IMR-90 (cell line): Measurements from ENCODE around the gene AHI1. TPM values are rescaled to one million over a fixed set of nuclear protein-coding genes. Genes with fewer than 3 reads are reported as not detected.

Experiments
- ATAC-seq: fragments of 200-7000 bp; cut with Tn5 transposase; 2 replicates; pipeline ENCODE4 v1.9.1; 2020; ENCODE audit warnings: low read depth, mild to moderate bottlenecking, moderate library complexity
- BruUV-seq: library from RNA; stranded (reverse); fragments of 400-500 nt; replicated peaks from 2 replicates; lab custom pipeline; 2021; lab: Mats Ljungman, UMichigan
- CTCF ChIA-PET: fragments of 300-600 bp; formaldehyde crosslinking; extraction: SDS; loops from one replicate; lab custom pipeline; 2021; ENCODE audit warnings: antibody characterized with exemption; lab: Yijun Ruan, JAX
- POLR2A ChIA-PET: fragments of 300-600 bp; sonication (Branson Sonifier 250); formaldehyde crosslinking; loops from one replicate; lab custom pipeline; 2022; ENCODE audit warnings: antibody characterized with exemption; ENCODE audit not compliant: unreplicated experiment; lab: Charles Lee
- DNase-seq: peaks from one replicate; pipeline ENCODE4 v3.0.0; 2013
- H2AFZ ChIP-seq: replicated peaks from 2 replicates; pipeline ENCODE3; 2013; ENCODE audit warnings: low read length, mild to moderate bottlenecking; ENCODE audit not compliant: poor library complexity
- H2AK5ac ChIP-seq: 2 replicates; pipeline ENCODE4 v1.6.1; 2013; ENCODE audit warnings: low read depth, low read length, inconsistent platforms
- H2AK9ac ChIP-seq: replicated peaks from 2 replicates; pipeline ENCODE3; 2013; ENCODE audit warnings: mild to moderate bottlenecking, low read depth, low read length, moderate library complexity; ENCODE audit not compliant: poor library complexity
- H2BK120ac ChIP-seq: 2 replicates; pipeline ENCODE4 v1.6.1; 2013; ENCODE audit warnings: low read depth, low read length, inconsistent platforms
- H2BK15ac ChIP-seq: 3 replicates; pipeline ENCODE4 v1.6.1; 2013; ENCODE audit warnings: low read depth, low read length, inconsistent platforms
- H2BK20ac ChIP-seq: 2 replicates; pipeline ENCODE4 v1.6.1; 2013; ENCODE audit warnings: low read depth, mild to moderate bottlenecking, inconsistent platforms, low read length, moderate library complexity
- H2BK5ac ChIP-seq: 2 replicates; pipeline ENCODE4 v1.6.1; 2013; ENCODE audit warnings: mild to moderate bottlenecking, low read depth, low read length, inconsistent platforms; ENCODE audit not compliant: poor library complexity, severe bottlenecking
- H3K14ac ChIP-seq: replicated peaks from 2 replicates; pipeline ENCODE4 v1.6.1; 2013; ENCODE audit warnings: low read depth, low read length, inconsistent platforms
- H3K18ac ChIP-seq: 2 replicates; pipeline ENCODE4 v1.6.1; 2013; ENCODE audit warnings: low read depth, low read length, control low read depth
- H3K23ac ChIP-seq: 2 replicates; pipeline ENCODE4 v1.6.1; 2013; ENCODE audit warnings: low read depth, low read length, inconsistent platforms
- H3K27ac ChIP-seq: 2 replicates; pipeline ENCODE4 v1.5.1; 2013; ENCODE audit warnings: mild to moderate bottlenecking, control low read depth, low read length; ENCODE audit not compliant: insufficient read depth
- H3K27me3 ChIP-seq: 2 replicates; pipeline ENCODE4 v1.6.1; 2013; ENCODE audit warnings: low read length; ENCODE audit not compliant: control insufficient read depth, insufficient read depth
- H3K36me3 ChIP-seq: 2 replicates; pipeline ENCODE4 v1.6.1; 2013; ENCODE audit warnings: low read length, mixed read lengths; ENCODE audit not compliant: control insufficient read depth, insufficient read depth
- H3K4ac ChIP-seq: 2 replicates; pipeline ENCODE4 v1.6.1; 2013; ENCODE audit warnings: low read depth, low read length, inconsistent platforms
- H3K4me1 ChIP-seq: 2 replicates; pipeline ENCODE4 v1.6.1; 2013; ENCODE audit warnings: low read length, mixed read lengths; ENCODE audit not compliant: control insufficient read depth, insufficient read depth
- H3K4me2 ChIP-seq: 2 replicates; pipeline ENCODE4 v1.6.1; 2013; ENCODE audit warnings: low read depth, mild to moderate bottlenecking, control low read depth, low read length, moderate library complexity
- H3K4me3 ChIP-seq: 2 replicates; pipeline ENCODE4 v1.5.1; 2013; ENCODE audit warnings: low read depth, mild to moderate bottlenecking, control low read depth, low read length, moderate library complexity; ENCODE audit not compliant: insufficient read depth
- H3K56ac ChIP-seq: 2 replicates; pipeline ENCODE4 v1.6.1; 2013; ENCODE audit warnings: low read length, inconsistent platforms; ENCODE audit not compliant: insufficient read depth; ENCODE audit errors: extremely low read depth
- H3K79me1 ChIP-seq, 2 experiments: 2 replicates each; pipeline ENCODE4 v1.6.1; 2013; ENCODE audit warnings: low read length in 2 of 2, inconsistent platforms in 1 of 2, low read depth in 1 of 2
- H3K9ac ChIP-seq: 2 replicates; pipeline ENCODE4 v1.6.1; 2013; ENCODE audit warnings: low read depth, low read length, control low read depth
- H3K9me1 ChIP-seq: 2 replicates; pipeline ENCODE4 v1.6.1; 2013; ENCODE audit warnings: low read length, inconsistent platforms; ENCODE audit not compliant: insufficient read depth
- H3K9me3 ChIP-seq: 2 replicates; pipeline ENCODE4 v1.6.1; 2013; ENCODE audit warnings: low read length; ENCODE audit not compliant: control insufficient read depth, insufficient read depth
- H4K20me1 ChIP-seq: 2 replicates; pipeline ENCODE4 v1.6.1; 2013; ENCODE audit warnings: low read length, inconsistent platforms; ENCODE audit not compliant: insufficient read depth
- H4K5ac ChIP-seq: 2 replicates; pipeline ENCODE4 v1.6.1; 2013; ENCODE audit warnings: mild to moderate bottlenecking, low read depth, low read length, control low read depth
- H4K8ac ChIP-seq, 2 experiments: 2 replicates each; pipeline ENCODE4 v1.6.1; 2013; ENCODE audit warnings: low read depth in 2 of 2, low read length in 2 of 2, control low read depth in 1 of 2, inconsistent platforms in 1 of 2
- H4K91ac ChIP-seq: 2 replicates; pipeline ENCODE4 v1.6.1; 2013; ENCODE audit warnings: low read depth, low read length, inconsistent platforms; ENCODE audit not compliant: insufficient read depth
- CEBPB ChIP-seq: IDR thresholded peaks from 2 replicates; pipeline ENCODE4 v1.6.1; 2012; ENCODE audit warnings: low read depth, low read length, improper control_type of control experiment
- FOS ChIP-seq: fragments of 150-350 bp; IDR thresholded peaks from 2 replicates; pipeline ENCODE4 v1.6.1; 2016; ENCODE audit warnings: low read depth, low read length
- WGBS, 2 experiments: methylation state at CpG; one replicate each; pipeline versions ENCODE4 v1.1.5 to v1.1.7; 2013; ENCODE audit warnings: missing lambda C conversion rate in 2 of 2; ENCODE audit not compliant: insufficient read length in 1 of 2; ENCODE audit errors: extremely low coverage in 2 of 2; 5-methylcytosine and 5-hydroxymethylcytosine counted together
- dilution Hi-C: fragments of 300-500 bp; cut with HindIII; formaldehyde crosslinking; loops from one replicate; pipeline ENCODE4 v1.14.3; 2018; ENCODE audit warnings: low sequenced_read_pairs; ENCODE audit not compliant: unreplicated experiment
- in situ Hi-C: fragments of 300-500 bp; cut with MboI; formaldehyde crosslinking; loops from 3 replicates; pipeline ENCODE4 v1.14.3; 2019; ENCODE audit warnings: low sequenced_read_pairs, inconsistent platforms, mixed read lengths
- intact Hi-C: fragments of 100-400 bp; cut with micrococcal nuclease; formaldehyde crosslinking; loops from 2 replicates; pipeline ENCODE4 v1.10.0; 2022
- polyA plus RNA-seq, 3 experiments: library from polyadenylated mRNA; depleted of rRNA; stranded (reverse); fragments of >200 nt; gene quantifications; 2 replicates each; pipeline ENCODE4 v1.2.3, GENCODE V29; 2012; ENCODE audit warnings: low replicate concordance in 1 of 3
- total RNA-seq: library from RNA; depleted of rRNA; stranded (reverse); fragments of >200 nt; gene quantifications from 2 replicates; pipeline ENCODE4 v1.2.3, GENCODE V29; 2012

AHI1 gene
- total and polyA plus RNA-seq, 2 of the 4 experiments (the other 2 are of a cell fraction), result 9.5 to 19.4 TPM

DNA sequence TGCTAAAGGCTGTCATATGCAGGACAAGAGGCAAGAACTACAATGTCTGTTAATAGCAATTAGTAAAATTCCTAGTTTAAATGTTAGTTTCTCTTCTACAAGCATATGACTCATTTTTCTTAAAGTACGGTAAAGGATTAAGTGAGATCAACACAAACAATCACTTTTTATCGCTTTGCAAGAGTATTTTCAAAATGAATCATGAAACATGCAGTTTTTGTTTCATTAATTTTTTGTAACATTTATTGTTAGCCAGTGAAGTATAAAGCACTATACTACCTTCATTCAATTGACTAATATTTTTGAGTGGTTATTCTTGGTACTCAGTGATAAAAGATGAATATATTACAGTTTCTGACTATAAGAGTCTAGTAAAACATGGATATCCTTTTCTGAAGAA lies 138.6 kb downstream of the AHI1 start:
- H3K27ac ChIP-seq, result peak overlapping the region; percentile 69
- ATAC-seq, result peak; percentile 22
- H3K4ac ChIP-seq, result peak overlapping the region; percentile 77; the same call in 1 of the 2 replicates
- H3K4me1 ChIP-seq, result peaks cover 2% of the 10 kb centered on the region
- peak overlapping the region; percentile 9 to 84; a peak in 3 of 4 replicates for H4K8ac ChIP-seq
- peak overlapping the region; percentile 17; the same call in 1 of the 2 replicates for H3K9ac ChIP-seq
- peak overlapping the region; percentile 76; the same call in 1 of the 2 replicates for H3K23ac ChIP-seq
- H2BK120ac ChIP-seq, result peak overlapping the region; percentile 90
- H2AK5ac ChIP-seq, result no peak overlapping the region
- no peaks in the 10 kb centered on the region for H3K27me3 ChIP-seq
- no peak overlapping the region for H4K5ac ChIP-seq
- peak overlapping the region; percentile 77; the same call in 1 of the 2 replicates for H3K18ac ChIP-seq
- no CpG with 5 or more reads among the region's 2 CpGs for WGBS, 2 experiments
- H3K56ac ChIP-seq, result peak overlapping the region; percentile 63
- no peak overlapping the region for H2AFZ ChIP-seq
- no peaks in the 10 kb centered on the region for H3K79me1 ChIP-seq
- H3K9me1 ChIP-seq, result peaks cover 2% of the 10 kb centered on the region; the same call in 1 of the 2 replicates
- no peaks in the 10 kb centered on the region for H3K9me3 ChIP-seq
- dilution Hi-C loops, result no loop called here
- peak; percentile 67 for DNase-seq
- H3K36me3 ChIP-seq, result no peaks in the 10 kb centered on the region
- H2BK15ac ChIP-seq, result peak overlapping the region; percentile 21; the same call in 1 of the 3 replicates
- in situ Hi-C loops, result no loop called here
- BruUV-seq, result no TSS peak
- peak overlapping the region; percentile 70; the same call in 1 of the 2 replicates for H3K14ac ChIP-seq
- H4K20me1 ChIP-seq, result no peaks in the 10 kb centered on the region
- H3K4me3 ChIP-seq, result peak overlapping the region; percentile 6; the same call in 1 of the 2 replicates
- peak overlapping the region; percentile 90 for H3K4me2 ChIP-seq
- H2BK20ac ChIP-seq, result peak overlapping the region; percentile 70; the same call in 1 of the 2 replicates
- ChIA-PET POLR2A (no interaction called here), CTCF (no interaction called here)
- TF ChIP-seq FOS, result peak; percentile 47
- no peak for TF ChIP-seq CEBPB
- intact Hi-C loops, result no loop called here
- 0 out of 2 replicates have a peak overlapping the region, but pooled peaks have one; percentile 9 for H4K91ac ChIP-seq
- no peak overlapping the region for H2AK9ac ChIP-seq
- H2BK5ac ChIP-seq, result peak overlapping the region; percentile 99
